Activated CD4-positive, alpha-beta T cell treated with anti-CD3 and anti-CD28 coated beads, Interleukin-2, amount 50 U/mL, for 48 hours (primary cell): ENCODE results near the gene EEF1AKMT3.

Source experiments
- DNase-seq, 2 experiments: peaks; one replicate each; pipeline ENCODE4 v3.0.0-alpha.2; 2020

Gene EEF1AKMT3

DNA sequence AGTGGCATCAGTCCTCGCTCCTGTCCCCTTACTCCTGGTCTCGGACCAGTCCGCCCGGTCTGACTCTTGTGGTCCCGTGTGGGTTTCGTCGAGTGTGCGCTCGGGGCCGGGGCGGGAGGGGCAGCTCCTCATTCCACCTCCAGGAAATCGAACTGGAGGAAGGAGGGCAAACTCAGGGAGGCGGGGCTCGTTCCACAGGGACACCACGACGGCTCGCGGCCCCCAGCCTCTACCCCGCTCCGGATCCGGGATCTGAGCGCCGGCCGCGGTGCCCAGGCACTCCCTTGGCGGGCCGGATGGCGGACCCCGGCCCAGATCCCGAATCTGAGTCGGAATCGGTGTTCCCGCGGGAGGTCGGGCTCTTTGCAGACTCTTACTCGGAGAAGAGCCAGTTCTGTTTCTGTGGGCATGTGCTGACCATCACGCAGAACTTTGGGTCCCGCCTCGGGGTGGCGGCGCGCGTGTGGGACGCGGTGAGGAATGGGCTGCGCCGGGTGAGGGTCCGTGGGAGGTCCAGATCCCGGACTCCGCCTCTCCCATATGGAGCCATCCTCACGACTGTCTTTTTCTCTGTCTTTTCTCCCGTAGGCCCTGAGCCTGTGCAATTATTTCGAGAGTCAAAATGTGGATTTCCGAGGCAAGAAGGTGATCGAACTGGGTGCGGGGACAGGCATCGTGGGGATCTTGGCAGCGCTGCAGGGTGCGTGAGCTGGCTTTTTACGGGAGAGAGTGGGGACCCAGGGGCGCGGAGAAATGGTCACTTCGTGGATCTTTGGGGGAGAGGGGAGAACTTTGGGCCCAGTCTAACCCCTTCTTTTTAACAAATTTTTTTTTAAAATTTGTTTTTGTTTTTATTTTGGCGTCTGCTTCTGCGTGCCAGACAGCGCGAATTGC lies at the start of gene EEF1AKMT3:
Gene EEF1AKMT3 (plus strand): TSS at position 186 of the 894 bp plus-strand sequence. CDS start 111 bp downstream, at position 297.
- peak; percentile 61 to 71 for DNase-seq

DNA sequence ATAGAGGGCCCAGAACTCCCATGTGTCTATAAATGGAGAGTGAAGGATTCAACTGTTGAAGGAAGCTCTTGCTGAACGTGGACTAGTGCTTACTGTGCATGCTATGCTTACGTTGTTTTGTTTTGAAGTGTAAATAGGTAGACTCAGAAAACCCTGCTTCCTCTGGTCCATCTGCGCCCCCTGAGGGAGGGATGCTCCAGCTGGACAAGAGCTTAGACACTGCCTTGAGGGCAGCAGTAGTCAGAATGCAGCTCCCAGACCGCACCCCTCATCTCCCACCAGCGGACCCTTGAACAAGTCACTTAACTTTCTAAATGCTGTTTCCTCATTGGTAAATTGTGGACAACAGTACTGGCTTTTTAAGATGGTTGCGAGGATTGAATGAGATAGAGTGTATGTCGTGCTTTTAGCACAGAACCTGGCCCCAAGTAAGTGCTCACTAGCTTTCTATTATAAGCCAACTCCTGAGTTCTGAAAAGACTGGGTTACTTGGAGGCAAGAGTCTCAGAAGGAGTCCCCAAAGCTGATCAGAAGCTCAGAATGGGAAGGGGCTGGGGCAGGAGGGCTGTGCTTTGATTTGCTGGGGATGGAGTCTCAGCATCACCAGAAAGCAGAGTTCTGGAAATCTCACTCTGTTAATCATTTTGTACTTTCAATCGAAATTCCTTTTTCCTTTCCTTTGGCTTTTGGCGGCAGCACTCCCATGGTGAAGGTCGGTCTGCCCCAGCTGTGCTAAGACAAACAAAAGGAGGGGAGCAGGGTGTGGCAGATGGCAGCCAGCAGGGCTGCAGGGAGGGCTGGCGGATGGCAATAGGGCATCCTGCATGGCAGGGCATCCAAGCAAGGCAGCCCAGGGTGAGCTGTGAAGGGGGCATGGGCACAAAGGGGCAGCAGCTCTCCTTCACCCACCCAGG lies 49.4 kb upstream of the EEF1AKMT3 start:
- DNase-seq = no peak

DNA sequence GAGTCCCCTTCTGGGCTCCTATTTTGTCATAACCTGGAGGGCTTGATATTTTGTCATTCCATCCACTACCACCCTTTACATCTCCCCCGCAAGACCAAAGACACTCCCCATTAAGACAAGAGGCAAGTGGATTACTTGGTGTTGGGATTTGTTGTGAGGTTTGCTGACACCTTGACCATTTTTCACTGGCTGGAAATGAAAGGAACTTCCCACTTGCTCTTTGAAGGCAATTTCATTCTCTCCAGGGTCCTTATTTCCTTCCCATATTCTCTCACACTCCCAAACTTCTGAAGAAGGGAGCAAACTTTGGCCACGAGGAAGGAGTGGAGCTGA lies 48.8 kb upstream of the EEF1AKMT3 start:
- DNase-seq = no peak

DNA sequence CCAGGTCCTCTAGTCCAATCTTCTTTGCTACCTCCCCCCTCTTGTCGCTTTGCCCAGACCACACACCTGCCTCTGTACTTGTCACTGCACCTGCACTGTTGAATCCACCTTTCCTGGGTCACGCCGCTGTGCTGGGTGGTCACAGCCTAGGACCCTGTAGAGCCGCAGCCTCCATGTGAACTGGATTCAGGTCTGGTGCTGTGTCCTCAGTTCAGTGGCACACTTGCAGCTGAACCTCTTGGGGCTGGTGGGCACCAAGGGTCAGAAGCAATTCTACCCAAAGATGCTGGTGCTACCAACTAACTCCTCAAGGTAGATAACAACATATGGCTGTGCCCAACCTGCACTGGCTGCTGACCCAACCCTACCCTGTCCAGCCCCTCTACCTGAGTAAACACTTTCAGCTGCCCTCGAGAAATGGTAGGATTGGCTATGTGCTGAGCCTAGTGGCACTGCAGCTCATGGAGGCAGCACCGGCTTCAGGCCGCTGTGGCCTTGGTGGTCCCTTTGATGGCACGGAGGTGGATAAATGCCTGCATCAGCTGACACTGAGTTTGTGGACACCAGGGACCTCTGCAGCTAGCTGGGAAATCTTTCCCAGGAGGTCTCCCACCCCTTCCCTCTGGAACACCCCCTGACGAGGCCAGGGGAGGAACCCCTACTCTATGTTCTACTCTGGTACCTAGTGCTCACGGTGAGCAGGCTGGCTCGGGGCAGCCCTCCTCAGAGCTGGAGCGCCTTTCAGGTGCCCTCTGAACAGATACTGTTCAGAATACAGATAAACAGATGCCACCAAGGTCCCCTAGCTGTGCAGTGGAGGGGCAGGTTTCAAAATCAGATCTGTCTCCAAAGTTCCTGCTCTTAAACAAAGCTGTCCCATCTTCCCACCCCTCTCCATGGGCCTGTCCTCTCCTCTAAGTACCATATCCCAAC lies 48.1 kb upstream of the EEF1AKMT3 start:
- no peak for DNase-seq

DNA sequence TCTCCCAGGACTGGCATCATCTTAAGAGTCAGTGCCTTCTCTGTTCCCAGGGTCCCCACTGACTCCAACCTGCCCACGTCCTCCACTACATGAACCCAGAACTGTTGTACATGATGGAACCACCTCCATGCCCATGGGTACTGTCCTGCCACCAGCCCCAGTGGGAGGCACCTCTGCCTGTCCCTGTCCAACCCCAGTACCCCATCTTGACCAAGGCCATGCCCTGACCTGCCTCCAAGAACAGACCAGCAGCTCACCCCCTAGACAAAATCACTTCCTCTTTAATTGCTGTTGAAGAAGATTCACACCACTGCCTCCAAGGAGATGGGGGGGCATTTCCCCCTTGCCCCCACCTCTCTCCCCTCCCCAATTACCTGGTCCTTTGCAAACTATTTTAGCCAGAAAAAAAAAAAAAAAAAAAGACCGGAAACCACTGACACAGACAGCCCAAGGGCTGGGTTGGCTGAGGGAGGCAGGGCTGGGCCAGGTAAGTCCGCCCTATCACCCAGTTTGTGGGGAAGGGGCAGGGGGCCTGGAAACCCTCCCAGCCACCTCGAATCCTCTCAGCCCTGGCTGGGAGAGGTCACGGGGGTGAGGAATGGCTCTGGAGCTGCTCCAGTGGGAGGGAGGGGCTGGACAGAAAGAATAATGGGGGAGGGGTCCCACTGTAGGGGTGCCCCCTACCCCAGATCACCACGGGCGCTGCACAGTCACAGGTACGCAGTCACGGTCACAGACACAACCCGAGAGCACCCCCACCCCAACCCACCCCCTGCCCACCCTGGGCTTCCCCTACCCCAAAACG lies 47.3 kb upstream of the EEF1AKMT3 start:
- DNase-seq = no peak

DNA sequence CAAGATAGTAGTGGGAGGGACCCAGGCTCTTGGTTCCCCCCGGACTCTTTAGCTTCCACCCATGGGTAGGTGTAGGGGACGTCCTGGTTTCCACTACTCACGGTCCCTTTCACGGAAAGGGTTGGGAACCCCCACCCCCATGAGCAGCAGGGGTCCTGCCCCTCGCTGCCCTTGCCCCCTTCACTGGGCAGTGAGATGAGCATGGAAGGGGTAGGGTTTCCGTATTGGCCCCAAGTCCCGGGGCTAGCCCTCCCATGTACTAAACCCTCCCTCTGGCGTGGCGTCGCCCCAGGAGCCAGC lies 46.6 kb upstream of the EEF1AKMT3 start:
- no peak for DNase-seq

DNA sequence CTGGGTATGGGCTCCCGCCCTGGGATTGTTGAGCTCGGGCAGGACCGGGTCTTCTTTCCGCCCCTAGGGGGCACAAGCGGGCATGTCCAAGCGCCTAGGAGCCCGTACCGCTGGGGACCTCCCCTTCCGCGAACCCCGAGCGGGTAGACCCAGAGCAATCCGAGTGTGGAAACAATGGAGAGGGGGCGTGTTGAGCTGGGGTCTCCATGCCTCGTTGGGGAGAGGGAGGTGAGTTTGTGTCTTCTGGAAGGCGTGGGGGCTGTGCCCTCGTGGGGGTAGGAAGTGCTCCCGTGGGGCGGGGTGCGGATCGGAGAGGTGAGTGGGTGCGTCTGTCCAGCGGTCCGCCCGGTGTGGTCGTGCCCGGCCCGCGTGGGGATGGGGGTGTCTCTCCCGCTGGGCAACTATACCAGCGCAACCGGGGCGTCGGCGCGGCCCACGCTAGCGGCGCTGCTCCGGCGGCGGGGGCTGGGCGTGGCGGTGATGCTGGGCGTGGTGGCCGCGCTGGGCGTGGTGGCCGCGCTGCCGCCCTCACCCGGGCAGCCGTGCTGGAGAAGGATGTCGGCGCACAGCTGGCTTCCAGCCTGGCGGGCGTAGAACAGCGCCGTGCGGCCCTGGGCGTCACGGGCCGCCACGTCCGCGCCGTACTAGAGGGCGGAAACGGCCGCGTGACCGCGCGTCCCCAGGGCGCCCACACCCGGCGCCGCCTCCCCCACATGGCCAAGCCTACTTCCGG lies 46.1 kb upstream of the EEF1AKMT3 start:
- DNase-seq = peak; percentile 27 to 32

DNA sequence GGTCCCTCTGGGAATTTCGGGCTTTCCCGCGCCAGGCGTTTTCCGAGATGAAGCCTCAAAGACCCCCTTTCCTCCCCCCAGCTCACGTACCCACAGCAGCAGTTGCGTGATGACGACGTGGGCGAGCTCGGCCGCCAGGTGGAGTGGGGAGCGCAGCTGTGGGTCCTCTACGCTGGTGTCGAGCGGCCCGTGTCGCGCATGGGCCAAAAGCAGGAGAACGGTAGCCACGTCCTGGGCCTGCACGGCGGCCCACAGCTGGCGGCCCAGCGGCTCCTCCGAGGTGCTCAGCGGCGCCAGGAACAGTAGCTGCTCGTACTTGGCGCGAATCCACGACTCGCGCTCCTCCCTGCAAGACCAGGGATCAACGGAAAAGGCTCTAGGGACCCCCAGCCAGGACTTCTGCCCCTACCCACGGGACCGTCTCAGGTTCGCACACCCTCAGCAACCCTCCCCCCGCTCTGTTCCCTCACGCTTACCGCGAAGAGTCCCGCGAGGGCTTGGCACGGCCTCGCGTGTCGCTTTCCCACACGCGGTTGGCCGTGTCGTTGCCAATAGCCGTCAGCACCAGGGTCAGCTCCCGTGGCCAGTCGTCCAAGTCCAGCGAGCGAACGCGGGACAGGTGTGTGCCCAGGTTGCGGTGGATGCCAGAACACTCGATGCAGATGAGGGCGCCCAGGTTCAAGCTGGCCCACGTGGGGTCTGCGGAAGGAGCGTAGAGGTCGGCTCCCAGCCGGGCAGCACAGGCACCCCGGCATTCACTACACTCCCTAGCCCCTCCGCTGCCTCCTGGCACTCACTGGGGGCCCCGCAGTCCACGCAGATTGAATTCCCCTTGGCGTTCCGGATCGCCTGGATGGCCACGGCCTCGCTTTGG lies 45.3 kb upstream of the EEF1AKMT3 start:
- no peak for DNase-seq

DNA sequence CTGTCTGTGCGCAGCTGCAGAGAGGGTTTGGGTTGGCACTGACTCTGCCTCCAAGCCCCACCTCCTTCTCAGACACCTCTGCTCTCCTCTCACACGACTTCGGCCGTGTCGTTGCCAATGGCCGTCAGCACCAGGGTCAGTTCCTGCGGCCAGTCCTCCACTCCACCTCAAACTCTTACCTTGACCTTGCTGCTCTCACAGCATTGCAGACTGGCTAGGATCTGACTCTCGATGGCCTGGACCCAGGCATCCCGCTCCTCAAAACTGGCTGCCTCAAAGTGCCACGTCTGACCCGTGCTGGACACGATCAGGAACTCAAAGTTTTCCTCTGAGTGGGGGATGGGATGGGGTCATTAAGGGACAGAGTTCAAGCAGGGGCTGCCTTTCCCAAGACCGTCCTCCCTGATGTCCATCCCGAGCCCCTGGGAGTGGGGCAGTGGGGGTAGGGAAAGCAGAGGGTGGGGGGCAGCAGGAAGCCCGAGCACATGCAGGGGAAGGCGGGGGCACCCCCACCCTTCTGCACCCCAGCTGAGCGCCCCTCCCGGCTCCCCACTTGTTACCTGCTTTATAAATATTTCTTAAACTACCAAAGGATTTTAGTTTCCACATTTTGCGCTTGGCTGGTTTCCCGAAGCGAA lies 44.5 kb upstream of the EEF1AKMT3 start:
- DNase-seq = no peak

DNA sequence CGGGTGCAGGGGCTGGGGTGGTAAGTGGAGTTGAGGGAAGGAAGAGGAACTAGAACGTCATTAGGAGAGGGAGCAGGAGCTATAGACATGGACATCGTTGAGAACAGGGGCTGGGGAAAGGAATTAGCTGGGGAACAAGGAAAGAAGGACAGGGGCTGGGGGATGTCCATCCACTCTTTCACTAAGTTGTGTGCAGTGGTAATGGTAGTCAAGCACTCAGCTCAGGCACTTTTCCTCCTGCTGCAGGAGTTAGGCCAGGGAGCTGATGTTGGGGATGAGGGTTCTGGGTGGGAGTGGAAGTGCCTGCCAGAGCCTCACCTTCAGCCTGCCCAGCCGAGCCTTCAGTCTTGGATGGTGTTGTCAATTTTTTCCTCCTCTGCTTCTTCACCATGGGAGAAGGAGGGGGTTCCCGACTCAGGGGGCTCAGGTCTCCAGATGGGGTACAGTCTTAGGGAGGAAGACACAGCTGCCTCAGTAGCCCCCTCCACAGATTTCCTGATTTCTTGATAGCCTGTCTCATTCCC lies 43.0 kb upstream of the EEF1AKMT3 start:
- DNase-seq = no peak

DNA sequence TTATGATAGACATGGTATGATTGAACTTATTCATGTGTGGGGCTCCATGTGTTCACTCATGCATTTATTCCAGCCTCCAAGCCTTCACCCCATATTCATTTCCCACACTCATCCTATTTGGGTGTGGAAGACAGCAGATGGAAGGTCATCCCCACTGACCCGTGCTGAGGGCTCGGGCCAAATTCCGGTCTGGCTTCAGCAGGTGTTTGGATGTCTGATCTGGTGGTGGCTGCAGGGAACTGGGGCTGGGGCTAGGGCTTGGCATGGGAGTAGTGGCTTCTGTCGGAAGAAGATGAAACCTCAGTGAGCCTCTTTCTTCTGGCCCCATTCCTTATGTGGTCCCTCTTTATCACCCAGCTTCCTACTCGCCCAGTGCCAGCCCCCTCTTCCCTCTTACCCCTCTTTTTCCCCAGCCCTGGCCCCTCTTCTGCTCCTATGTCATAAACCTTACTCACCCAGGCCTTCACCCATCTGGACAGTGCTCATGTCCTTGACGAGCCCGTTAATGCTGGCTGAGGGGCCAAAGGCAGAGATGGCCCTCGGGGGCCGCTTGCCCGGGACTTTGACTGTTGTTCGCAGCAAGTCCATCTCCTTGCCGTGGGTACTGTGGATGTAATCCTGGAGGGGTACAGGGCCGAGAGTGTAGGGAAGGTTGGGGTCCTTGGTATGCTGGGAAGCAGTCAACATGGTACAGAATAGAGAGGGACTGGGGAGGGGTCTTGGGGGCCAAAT lies 41.9 kb upstream of the EEF1AKMT3 start:
- no peak for DNase-seq

DNA sequence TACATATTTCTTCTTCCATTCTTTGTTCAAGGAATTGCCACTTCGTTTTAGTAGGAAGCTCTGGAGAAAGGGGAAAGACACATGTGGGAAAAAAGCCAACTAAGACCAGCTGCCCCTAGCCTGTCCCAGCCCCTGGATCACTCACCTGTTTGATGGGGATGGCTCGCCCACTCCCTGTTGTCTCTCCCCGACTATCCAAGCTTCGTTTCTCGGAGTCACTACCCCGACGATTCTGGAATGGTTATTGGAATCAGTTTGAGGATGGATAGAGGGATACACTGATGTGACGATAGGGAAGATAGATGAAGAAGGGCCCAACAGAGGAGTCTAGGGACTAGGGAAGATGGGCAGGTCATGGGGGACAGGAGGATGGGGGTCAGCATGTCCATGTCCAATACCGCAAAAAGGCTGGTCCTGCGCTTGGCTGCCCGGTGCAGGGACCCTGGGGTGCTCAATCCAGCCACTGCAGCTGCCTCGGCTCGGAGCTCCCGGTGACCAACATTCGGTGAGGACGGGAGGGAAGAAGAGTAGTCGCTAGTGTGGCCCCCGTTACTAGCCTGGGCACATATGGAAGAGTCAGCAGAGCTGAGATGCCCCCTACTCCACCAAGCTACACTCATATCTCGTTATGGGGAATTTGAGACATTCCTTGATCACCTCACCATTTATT lies 40.9 kb upstream of the EEF1AKMT3 start:
- DNase-seq = no peak

DNA sequence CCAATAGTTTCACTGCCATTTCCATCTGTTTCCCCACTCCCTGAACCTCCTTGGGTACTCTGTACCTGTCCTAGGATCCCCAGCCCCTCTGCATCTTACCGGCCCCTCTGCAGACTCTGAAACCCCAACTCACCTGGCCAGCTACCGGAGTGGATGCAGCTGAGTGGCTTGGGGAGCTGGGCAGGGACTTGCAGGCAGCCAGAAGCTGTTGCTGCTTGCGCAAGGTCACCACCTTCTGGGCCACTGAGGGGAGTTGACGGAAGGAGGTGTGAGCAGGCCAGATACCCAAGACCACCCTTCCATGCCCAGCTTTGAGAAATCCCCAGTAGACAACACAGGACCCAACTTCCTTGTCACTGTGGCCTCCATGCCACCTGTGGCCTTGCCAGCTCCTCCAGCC lies 40.1 kb upstream of the EEF1AKMT3 start:
- DNase-seq = no peak

DNA sequence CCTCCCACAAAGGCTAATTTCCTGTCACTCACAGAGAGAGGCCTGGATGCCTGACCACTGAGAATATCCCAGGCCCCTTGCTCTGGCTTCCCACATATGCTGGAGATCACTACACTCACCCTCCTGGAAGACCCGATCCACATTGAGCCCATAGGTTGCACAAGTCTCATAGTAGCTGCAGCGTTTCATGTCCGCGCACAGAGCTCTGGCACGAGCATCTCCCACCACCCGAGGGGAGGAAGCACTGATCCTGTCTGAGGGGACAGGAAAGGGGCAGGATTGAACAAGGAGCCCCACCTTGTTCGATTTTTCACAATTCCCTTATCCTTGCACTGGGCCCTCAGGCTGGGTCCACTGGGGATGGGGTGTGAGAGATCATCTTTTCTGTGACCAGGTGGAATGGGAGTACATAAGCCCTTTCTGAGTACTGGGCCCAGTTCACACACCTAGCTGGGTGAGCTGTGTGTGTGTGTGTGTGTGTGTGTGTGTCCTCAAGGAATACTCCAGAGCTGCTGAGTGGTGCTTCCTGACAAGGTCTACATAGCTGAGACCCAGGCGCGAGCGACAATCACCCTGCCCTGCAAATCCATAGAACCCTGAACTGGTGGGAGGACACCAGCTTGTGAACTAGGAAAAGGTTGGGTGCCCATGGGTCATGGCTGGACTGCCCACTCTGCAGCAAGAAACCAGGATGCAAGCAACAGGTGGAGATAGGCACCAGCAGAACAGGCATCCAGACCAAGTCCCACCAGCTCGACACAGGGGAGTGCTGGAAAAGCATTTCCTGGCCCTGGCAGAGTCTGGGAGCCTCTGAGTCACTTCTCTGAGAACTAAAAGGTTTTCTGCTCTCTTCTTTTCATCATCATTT lies 39.5 kb upstream of the EEF1AKMT3 start:
- DNase-seq = no peak

DNA sequence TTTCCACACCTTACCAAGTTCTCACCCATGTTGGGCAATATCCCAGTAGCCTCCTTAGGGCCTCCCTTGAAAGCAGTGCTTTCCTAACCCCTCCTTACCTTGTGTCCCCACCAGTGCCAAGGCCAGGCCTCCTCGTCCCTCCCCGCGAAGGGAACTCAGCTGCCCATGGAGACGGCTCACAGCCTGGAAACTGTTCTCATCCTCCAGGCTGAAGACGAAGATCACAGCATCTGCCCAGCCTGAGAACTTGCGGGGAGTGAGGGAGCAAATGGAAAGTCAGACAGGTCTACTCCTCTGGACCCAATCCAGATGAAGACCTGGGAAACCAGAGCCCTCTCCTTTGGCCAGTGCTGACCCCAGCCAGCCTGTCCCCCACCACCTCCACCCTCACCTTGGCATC lies 38.5 kb upstream of the EEF1AKMT3 start:
- DNase-seq = no peak

DNA sequence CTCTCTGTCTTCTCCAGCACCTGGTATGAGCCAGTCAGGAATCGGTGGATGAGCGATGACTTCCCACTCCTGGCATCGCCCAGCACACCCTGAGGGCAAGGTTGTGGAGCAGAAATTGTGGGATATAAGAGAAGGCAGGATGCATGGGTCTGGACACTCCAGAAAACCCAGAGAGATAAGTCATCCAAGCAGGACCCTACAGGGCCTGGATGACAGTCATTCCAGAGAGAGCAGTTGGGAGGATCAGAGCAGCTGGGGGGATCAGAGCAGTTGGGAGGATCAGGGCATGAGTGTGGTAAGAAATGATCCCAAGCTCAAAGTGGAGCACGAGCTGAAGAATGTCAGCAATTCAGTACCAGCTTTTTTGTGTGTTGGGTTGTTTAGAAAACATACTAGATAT lies 37.8 kb upstream of the EEF1AKMT3 start:
- no peak for DNase-seq

DNA sequence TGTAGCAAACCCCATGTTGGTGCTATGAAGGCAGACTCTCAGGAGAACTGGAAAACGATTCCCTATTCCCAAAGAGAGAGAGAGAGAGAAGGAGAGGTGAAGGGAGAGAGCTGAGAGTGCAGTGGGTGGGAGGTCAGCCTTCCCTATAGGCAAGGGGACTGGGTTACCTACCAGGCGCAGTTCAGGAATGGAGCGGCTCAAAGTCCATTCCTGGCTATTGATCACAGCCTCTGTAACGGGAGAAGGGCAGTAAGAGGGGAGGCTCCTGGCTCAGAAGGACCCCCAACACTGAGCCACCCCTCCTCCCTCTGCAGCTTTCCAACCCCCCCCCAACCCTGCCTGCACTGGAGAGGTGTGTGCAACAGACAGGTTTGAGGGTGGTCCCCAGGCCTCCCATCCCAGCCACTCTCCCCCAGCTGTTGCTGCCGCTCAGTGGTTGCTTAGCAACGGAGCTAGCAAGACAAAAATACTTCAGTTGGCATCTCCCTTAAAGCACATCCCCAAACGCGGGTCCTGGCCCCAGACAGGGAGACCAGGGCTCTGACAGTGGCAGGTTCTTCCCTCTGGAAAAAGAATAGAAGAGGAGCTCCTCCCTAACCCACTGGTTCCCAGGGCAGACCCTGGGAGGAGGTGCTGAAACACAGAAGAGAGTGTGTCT lies 37.1 kb upstream of the EEF1AKMT3 start:
- DNase-seq = no peak
